Measurements from ENCODE around the gene KLHL14.

DNA sequence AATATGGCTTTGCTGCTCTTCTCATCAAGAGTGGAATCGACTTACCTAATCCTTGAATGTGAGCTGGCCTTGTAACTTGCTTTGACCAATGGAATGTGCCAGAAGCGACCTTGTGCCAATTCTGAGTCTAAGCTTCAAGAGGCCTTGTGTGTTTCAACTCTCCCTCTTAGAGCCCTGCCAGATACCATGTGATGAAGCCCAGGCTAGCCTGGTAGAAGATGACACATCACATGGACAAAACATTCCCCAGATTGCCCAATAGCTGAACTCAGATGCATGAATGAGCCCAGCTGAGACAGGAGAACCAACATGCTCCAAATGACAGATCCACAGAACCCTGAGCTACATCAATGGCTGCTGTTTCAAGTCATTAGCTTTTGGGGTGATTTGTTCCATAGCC is 4.2 kb upstream of the KLHL14 start:
- TF ChIP-seq, protein P1, sequence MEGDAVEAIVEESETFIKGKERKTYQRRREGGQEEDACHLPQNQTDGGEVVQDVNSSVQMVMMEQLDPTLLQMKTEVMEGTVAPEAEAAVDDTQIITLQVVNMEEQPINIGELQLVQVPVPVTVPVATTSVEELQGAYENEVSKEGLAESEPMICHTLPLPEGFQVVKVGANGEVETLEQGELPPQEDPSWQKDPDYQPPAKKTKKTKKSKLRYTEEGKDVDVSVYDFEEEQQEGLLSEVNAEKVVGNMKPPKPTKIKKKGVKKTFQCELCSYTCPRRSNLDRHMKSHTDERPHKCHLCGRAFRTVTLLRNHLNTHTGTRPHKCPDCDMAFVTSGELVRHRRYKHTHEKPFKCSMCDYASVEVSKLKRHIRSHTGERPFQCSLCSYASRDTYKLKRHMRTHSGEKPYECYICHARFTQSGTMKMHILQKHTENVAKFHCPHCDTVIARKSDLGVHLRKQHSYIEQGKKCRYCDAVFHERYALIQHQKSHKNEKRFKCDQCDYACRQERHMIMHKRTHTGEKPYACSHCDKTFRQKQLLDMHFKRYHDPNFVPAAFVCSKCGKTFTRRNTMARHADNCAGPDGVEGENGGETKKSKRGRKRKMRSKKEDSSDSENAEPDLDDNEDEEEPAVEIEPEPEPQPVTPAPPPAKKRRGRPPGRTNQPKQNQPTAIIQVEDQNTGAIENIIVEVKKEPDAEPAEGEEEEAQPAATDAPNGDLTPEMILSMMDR (IDR thresholded peaks at IDR 0.05) = no peak
- no peak for TF ChIP-seq POLR2A (IDR thresholded peaks at IDR 0.05)
